Upper lobe of right lung (tissue), 1 donor: ENCODE measurements around the gene RGS6. TPM values are rescaled to one million over a fixed set of nuclear protein-coding genes. Genes with fewer than 3 reads are reported as not detected.

Experiments used
- ATAC-seq: fragments of 200-7000 bp; cut with Tn5 transposase; one replicate; pipeline ENCODE4 v1.9.1; 2020; ENCODE audit warnings: mild to moderate bottlenecking, moderate library complexity
- DNase-seq: peaks from one replicate; pipeline ENCODE4 v3.0.0-alpha.2; 2020
- H3K27ac ChIP-seq: fragments of 200-600 bp; one replicate; pipeline ENCODE4 v1.8.0; 2022
- H3K27me3 ChIP-seq: fragments of 200-600 bp; one replicate; pipeline ENCODE4 v1.8.0; 2022; ENCODE audit warnings: mild to moderate bottlenecking
- H3K36me3 ChIP-seq: fragments of 200-600 bp; one replicate; pipeline ENCODE4 v1.8.0; 2022
- H3K4me1 ChIP-seq: fragments of 200-600 bp; one replicate; pipeline ENCODE4 v1.8.0; 2022
- H3K4me3 ChIP-seq: fragments of 200-600 bp; one replicate; pipeline ENCODE4 v1.8.0; 2022; ENCODE audit warnings: mild to moderate bottlenecking
- H3K9me3 ChIP-seq: fragments of 200-600 bp; one replicate; pipeline ENCODE4 v1.8.0; 2022
- intact Hi-C: fragments of 100-400 bp; cut with DNase I; formaldehyde crosslinking; loops from one replicate; pipeline ENCODE4 v1.11.0; 2022
- total RNA-seq: library from RNA; stranded (reverse); fragmentation: NEBNext Ultra II Directional; extraction: Animal tissue kit (Norgen Biotek cat#: 25700); gene quantifications from one replicate; pipeline ENCODE4 v1.2.1, GENCODE V29; 2021
- TF ChIP-seq, protein P1 (sequence below): fragments of 200-600 bp; IDR thresholded peaks from one replicate; pipeline ENCODE4 v1.8.0; 2022; ENCODE audit warnings: antibody characterized with exemption
- donor health status: DM: no; HTN: yes; CAD: no; lungs with severe emphysema.

RGS6 gene
- total RNA-seq, 1 donor from 2014 or later = 2.6 TPM

DNA sequence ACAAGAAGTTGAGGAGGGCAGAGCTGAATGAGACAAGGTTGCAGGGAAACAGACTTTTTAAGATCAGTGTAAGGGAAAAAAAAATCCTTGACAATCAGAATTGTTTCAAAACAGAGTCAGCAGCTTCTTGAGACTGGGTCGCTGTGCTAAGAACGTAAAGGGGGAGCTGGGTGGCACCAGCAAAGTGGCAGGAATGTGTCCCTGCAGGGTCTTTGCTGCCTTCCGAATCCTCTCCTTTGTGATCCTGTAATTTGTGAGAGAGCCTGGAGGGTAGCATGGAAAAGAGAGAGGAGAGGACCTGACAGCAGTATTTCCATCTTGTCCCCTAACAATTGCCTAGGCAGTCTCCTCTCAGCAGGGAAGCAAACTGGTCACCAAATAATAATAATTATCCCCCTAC, 472.8 kb downstream of the RGS6 start:
- H3K27ac ChIP-seq = no peak overlapping the region

DNA sequence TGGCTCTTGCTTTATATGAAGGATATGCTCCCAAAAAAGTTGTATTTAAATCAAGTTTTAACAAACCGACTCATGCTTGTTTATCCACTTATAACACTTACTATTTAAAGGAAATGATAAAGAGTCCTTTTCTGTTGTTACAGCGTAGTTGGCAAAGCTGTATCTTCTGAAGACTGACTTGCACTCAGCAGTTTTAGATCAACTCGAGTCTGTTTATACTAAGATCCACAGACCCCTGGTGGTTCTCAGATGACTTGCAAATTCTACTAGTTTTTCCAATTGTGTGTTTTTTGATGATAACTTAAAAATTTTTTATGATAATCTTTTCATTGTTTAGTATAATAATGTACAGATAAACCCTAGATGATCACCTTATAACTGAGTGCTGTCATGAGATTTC, 475.8 kb downstream of the RGS6 start:
- intact Hi-C loops = no loop called here
- H3K4me3 ChIP-seq = no peak overlapping the region
- TF ChIP-seq, protein P1, sequence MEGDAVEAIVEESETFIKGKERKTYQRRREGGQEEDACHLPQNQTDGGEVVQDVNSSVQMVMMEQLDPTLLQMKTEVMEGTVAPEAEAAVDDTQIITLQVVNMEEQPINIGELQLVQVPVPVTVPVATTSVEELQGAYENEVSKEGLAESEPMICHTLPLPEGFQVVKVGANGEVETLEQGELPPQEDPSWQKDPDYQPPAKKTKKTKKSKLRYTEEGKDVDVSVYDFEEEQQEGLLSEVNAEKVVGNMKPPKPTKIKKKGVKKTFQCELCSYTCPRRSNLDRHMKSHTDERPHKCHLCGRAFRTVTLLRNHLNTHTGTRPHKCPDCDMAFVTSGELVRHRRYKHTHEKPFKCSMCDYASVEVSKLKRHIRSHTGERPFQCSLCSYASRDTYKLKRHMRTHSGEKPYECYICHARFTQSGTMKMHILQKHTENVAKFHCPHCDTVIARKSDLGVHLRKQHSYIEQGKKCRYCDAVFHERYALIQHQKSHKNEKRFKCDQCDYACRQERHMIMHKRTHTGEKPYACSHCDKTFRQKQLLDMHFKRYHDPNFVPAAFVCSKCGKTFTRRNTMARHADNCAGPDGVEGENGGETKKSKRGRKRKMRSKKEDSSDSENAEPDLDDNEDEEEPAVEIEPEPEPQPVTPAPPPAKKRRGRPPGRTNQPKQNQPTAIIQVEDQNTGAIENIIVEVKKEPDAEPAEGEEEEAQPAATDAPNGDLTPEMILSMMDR = no peak
- no peaks in the 10 kb centered on the region for H3K4me1 ChIP-seq
- H3K27me3 ChIP-seq = no peaks in the 10 kb centered on the region
- no peaks in the 10 kb centered on the region for H3K36me3 ChIP-seq
- DNase-seq (no peak), ATAC-seq (no peak)
- H3K9me3 ChIP-seq = no peaks in the 10 kb centered on the region
- no peak overlapping the region for H3K27ac ChIP-seq

More for the DNA sequence above, 472.8 kb downstream of the RGS6 start:
- H3K27me3 ChIP-seq = no peaks in the 10 kb centered on the region
- TF ChIP-seq, protein P1 = no peak
- intact Hi-C loops = no loop called here
- no peak overlapping the region for H3K4me3 ChIP-seq
- no peaks in the 10 kb centered on the region for H3K36me3 ChIP-seq
- no peak for DNase-seq
- ATAC-seq = no peak
- H3K4me1 ChIP-seq = no peaks in the 10 kb centered on the region
- no peaks in the 10 kb centered on the region for H3K9me3 ChIP-seq

DNA sequence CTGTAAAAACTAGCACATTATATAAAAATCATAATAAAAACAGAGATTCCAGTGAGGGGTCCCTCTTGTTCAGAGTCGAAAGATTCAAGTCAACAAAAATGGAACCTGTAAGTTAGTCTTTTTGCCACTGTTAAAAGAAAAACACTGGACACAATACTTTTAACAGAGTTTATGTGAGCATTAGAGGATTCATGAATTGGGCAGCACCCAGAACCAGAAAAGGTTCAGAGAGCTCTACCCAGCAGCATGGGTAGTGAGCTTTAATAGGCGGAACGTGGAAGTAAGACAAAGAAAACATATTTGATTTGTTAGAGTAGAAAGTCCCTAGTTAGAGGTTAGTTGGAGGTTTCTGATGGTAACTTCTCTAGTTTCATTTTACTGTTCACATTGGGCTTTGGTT, 476.8 kb downstream of the RGS6 start:
- Histone ChIP-seq H3K27me3 (no peaks in the 10 kb centered on the region), H3K36me3 (no peaks in the 10 kb centered on the region), H3K9me3 (no peaks in the 10 kb centered on the region), H3K4me1 (no peaks in the 10 kb centered on the region), H3K4me3 (no peak overlapping the region), H3K27ac (no peak overlapping the region)
- intact Hi-C loops = no loop called here
- no peak for ATAC-seq
- DNase-seq = no peak
- TF ChIP-seq, protein P1 = no peak

GRCh38 chr14:72416081-72416849, 484.0 kb downstream of the RGS6 start:
- no peaks in the 10 kb centered on the region for H3K27me3 ChIP-seq
- no peaks in the 10 kb centered on the region for H3K36me3 ChIP-seq
- no peak overlapping the region for H3K27ac ChIP-seq
- no peaks in the 10 kb centered on the region for H3K4me1 ChIP-seq
- TF ChIP-seq, protein P1 = no peak
- intact Hi-C loops = no loop called here
- ATAC-seq (no peak), DNase-seq (no peak)
- no peaks in the 10 kb centered on the region for H3K9me3 ChIP-seq
- no peak overlapping the region for H3K4me3 ChIP-seq

DNA sequence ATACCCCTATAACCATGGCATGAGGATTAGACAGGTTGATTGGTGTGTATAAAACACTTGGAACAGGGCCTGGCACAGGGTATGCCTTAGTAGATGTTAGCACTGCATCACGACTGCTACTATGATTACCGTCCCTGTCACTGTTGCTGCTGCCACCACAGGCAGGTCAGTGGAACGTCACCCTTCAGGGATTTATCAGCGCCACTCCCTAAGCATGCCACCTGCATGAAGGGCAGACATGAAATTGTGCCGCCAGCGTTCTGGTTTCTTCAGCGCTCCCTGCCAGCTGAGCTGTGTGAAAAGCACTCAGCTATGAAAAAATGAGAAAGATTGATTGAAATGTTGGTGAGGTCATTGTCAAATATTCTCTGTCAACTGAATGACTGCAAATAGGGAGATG, 484.7 kb downstream of the RGS6 start:
- H3K9me3 ChIP-seq = no peaks in the 10 kb centered on the region
- intact Hi-C loops = no loop called here
- no peak overlapping the region for H3K27ac ChIP-seq
- H3K36me3 ChIP-seq = no peaks in the 10 kb centered on the region
- no peaks in the 10 kb centered on the region for H3K4me1 ChIP-seq
- DNase-seq (no peak), ATAC-seq (no peak)
- no peaks in the 10 kb centered on the region for H3K27me3 ChIP-seq
- TF ChIP-seq, protein P1 = no peak
- H3K4me3 ChIP-seq = no peak overlapping the region

GRCh38 chr14:72418806-72419205, 486.6 kb downstream of the RGS6 start:
- DNase-seq (no peak), ATAC-seq (no peak)
- Histone ChIP-seq H3K27ac (no peak overlapping the region), H3K9me3 (no peaks in the 10 kb centered on the region), H3K4me1 (no peaks in the 10 kb centered on the region), H3K27me3 (no peaks in the 10 kb centered on the region), H3K36me3 (no peaks in the 10 kb centered on the region), H3K4me3 (no peak overlapping the region)
- TF ChIP-seq, protein P1 = no peak
- intact Hi-C loops = no loop called here
